ENCODE results near the gene LGR6.

GRCh38 chr1:202156590-202156989, 37.0 kb upstream of the LGR6 start:
- no peak for TF ChIP-seq CTCF (IDR thresholded peaks at IDR 0.05)
- no peak for TF ChIP-seq POLR2A (IDR thresholded peaks at IDR 0.05)
